ENCODE results near the gene PAH. TPM values are rescaled to one million over a fixed set of nuclear protein-coding genes. Genes with fewer than 3 reads are reported as not detected.

PAH gene
- total and polyA plus RNA-seq, 2 experiments from 2014 or later: not detected

GRCh38 chr12:102873077-102873476 is 44.0 kb downstream of the PAH start:
- Histone ChIP-seq H3K27me3 (replicated peaks; ENCODE audit: insufficient read depth) (no peaks in the 10 kb centered on the region), H3K79me2 (ENCODE audit: insufficient read depth) (no peaks in the 10 kb centered on the region), H3K4me1 (ENCODE audit: insufficient read depth) (no peaks in the 10 kb centered on the region), H3K4me3 (no peak overlapping the region), H3K9ac (no peak overlapping the region), H4K20me1 (ENCODE audit: insufficient read depth) (no peaks in the 10 kb centered on the region), H3K4me2 (ENCODE audit: unreplicated experiment) (no peak overlapping the region), H3K36me3 (ENCODE audit: low read depth) (no peaks in the 10 kb centered on the region), H2AFZ (no peak overlapping the region), H3F3A (ENCODE audit: insufficient read depth) (no peaks in the 10 kb centered on the region), H3K9me2 (ENCODE audit: insufficient read depth) (no peaks in the 10 kb centered on the region), H3K27ac (no peak overlapping the region), H3K9me3 (ENCODE audit: low read depth) (no peaks in the 10 kb centered on the region)
- whole genome bisulfite sequencing, 2 experiments (ENCODE audit: low coverage in 1 of 2, low lambda C conversion rate in 2 of 2, missing lambda C conversion rate in 2 of 2): 35 to 52% methylated on average over 2 of the region's 2 CpGs
- no peak for DNase-seq
- TF ChIP-seq EZH2phosphoT487 (IDR thresholded peaks at IDR 0.05; ENCODE audit: insufficient read depth, low read depth) (no peak), EZH2 (IDR thresholded peaks at IDR 0.05; ENCODE audit: insufficient read depth, poor library complexity, severe bottlenecking) (no peak)
- in situ Hi-C loops (cut with MboI): no loop called here

GRCh38 chr12:102871014-102871413 is 46.0 kb downstream of the PAH start:
- TF ChIP-seq EZH2phosphoT487 (IDR thresholded peaks at IDR 0.05; ENCODE audit: insufficient read depth, low read depth) (no peak), EZH2 (IDR thresholded peaks at IDR 0.05; ENCODE audit: insufficient read depth, poor library complexity, severe bottlenecking) (no peak)
- no peak overlapping the region for H3K27ac ChIP-seq
- H3K27me3 ChIP-seq (replicated peaks; ENCODE audit: insufficient read depth): no peaks in the 10 kb centered on the region
- H2AFZ ChIP-seq: no peak overlapping the region
- H4K20me1 ChIP-seq (ENCODE audit: insufficient read depth): no peaks in the 10 kb centered on the region
- in situ Hi-C loops (cut with MboI): no loop called here
- H3K4me2 ChIP-seq (ENCODE audit: unreplicated experiment): no peak overlapping the region
- H3K9me2 ChIP-seq (ENCODE audit: insufficient read depth): no peaks in the 10 kb centered on the region
- no peaks in the 10 kb centered on the region for H3K79me2 ChIP-seq (ENCODE audit: insufficient read depth)
- no peak for DNase-seq
- no peak overlapping the region for H3K9ac ChIP-seq
- no peak overlapping the region for H3K4me3 ChIP-seq
- H3F3A ChIP-seq (ENCODE audit: insufficient read depth): no peaks in the 10 kb centered on the region
- H3K36me3 ChIP-seq (ENCODE audit: low read depth): no peaks in the 10 kb centered on the region
- no peaks in the 10 kb centered on the region for H3K9me3 ChIP-seq (ENCODE audit: low read depth)
- no peaks in the 10 kb centered on the region for H3K4me1 ChIP-seq (ENCODE audit: insufficient read depth)
- 17 to 21% methylated on average over 2 of the region's 2 CpGs for WGBS, 2 experiments (ENCODE audit: low coverage in 1 of 2, low lambda C conversion rate in 2 of 2, missing lambda C conversion rate in 2 of 2)

- Histone ChIP-seq H4K20me1 (ENCODE audit: insufficient read depth) (no peaks in the 10 kb centered on the region), H3K4me1 (ENCODE audit: insufficient read depth) (no peaks in the 10 kb centered on the region), H3K9ac (no peak overlapping the region), H2AFZ (no peak overlapping the region), H3K4me3 (no peak overlapping the region), H3K27ac (no peak overlapping the region), H3K79me2 (ENCODE audit: insufficient read depth) (no peaks in the 10 kb centered on the region), H3K9me3 (ENCODE audit: low read depth) (no peaks in the 10 kb centered on the region), H3K4me2 (ENCODE audit: unreplicated experiment) (no peak overlapping the region), H3K27me3 (replicated peaks; ENCODE audit: insufficient read depth) (no peaks in the 10 kb centered on the region), H3F3A (ENCODE audit: insufficient read depth) (no peaks in the 10 kb centered on the region), H3K36me3 (ENCODE audit: low read depth) (no peaks in the 10 kb centered on the region), H3K9me2 (ENCODE audit: insufficient read depth) (no peaks in the 10 kb centered on the region)
- in situ Hi-C loops (cut with MboI): no loop called here
- no peak for DNase-seq
- 0% methylated on average over 3 of the region's 3 CpGs for WGBS, 2 experiments (ENCODE audit: low coverage in 1 of 2, low lambda C conversion rate in 2 of 2, missing lambda C conversion rate in 2 of 2)
- TF ChIP-seq EZH2 (IDR thresholded peaks at IDR 0.05; ENCODE audit: insufficient read depth, poor library complexity, severe bottlenecking): no peak
- no peak for TF ChIP-seq EZH2phosphoT487 (IDR thresholded peaks at IDR 0.05; ENCODE audit: insufficient read depth, low read depth)
These were observed 47.5 kb downstream of the PAH start for GRCh38 chr12:102869571-102869970.

- no peak overlapping the region for H3K4me2 ChIP-seq (ENCODE audit: unreplicated experiment)
- no peaks in the 10 kb centered on the region for H3K27me3 ChIP-seq (replicated peaks; ENCODE audit: insufficient read depth)
- no peak for TF ChIP-seq EZH2phosphoT487 (IDR thresholded peaks at IDR 0.05; ENCODE audit: insufficient read depth, low read depth)
- TF ChIP-seq EZH2 (IDR thresholded peaks at IDR 0.05; ENCODE audit: insufficient read depth, poor library complexity, severe bottlenecking): no peak
- no peaks in the 10 kb centered on the region for H4K20me1 ChIP-seq (ENCODE audit: insufficient read depth)
- H2AFZ ChIP-seq: no peak overlapping the region
- 34 to 43% methylated on average over 6 of the region's 6 CpGs for WGBS, 2 experiments (ENCODE audit: low coverage in 1 of 2, low lambda C conversion rate in 2 of 2, missing lambda C conversion rate in 2 of 2)
- no peak overlapping the region for H3K9ac ChIP-seq
- in situ Hi-C loops (cut with MboI): no loop called here
- H3K4me3 ChIP-seq: no peak overlapping the region
- no peaks in the 10 kb centered on the region for H3F3A ChIP-seq (ENCODE audit: insufficient read depth)
- H3K9me3 ChIP-seq (ENCODE audit: low read depth): no peaks in the 10 kb centered on the region
- H3K36me3 ChIP-seq (ENCODE audit: low read depth): no peaks in the 10 kb centered on the region
- H3K79me2 ChIP-seq (ENCODE audit: insufficient read depth): no peaks in the 10 kb centered on the region
- no peak overlapping the region for H3K27ac ChIP-seq
- no peaks in the 10 kb centered on the region for H3K4me1 ChIP-seq (ENCODE audit: insufficient read depth)
- DNase-seq: no peak
- no peaks in the 10 kb centered on the region for H3K9me2 ChIP-seq (ENCODE audit: insufficient read depth)
These were observed 51.0 kb downstream of the PAH start for GRCh38 chr12:102865821-102866615.

All from GM23248 (cell line).